ACC112 (cell line): ENCODE data around the gene HIPK1.
"Not testable (repeated sequence)": the region's sequence is repeated elsewhere in the genome, so short reads cannot be mapped to it uniquely, and the experiment has no call there.

Experiments used
- H2AFZ ChIP-seq: fragments of 200-600 bp; sonication (generic); one replicate; pipeline ENCODE4 v1.6.0; 2017; ENCODE audit warnings: antibody characterized with exemption, low read length; ENCODE audit not compliant: unreplicated experiment
- H3K27ac ChIP-seq: fragments of 200-600 bp; sonication (generic); 2 replicates; pipeline ENCODE4 v1.5.1; 2014; ENCODE audit warnings: low read depth, mild to moderate bottlenecking, antibody characterized with exemption, low read length, moderate library complexity
- H3K27me3 ChIP-seq: fragments of 200-600 bp; sonication (generic); 2 replicates; pipeline ENCODE4 v1.6.1; 2014; ENCODE audit warnings: mild to moderate bottlenecking, antibody characterized with exemption, low read length, moderate library complexity, mixed read lengths; ENCODE audit not compliant: insufficient read depth
- H3K36me3 ChIP-seq: fragments of 200-600 bp; sonication (generic); 2 replicates; pipeline ENCODE4 v1.6.1; 2016; ENCODE audit warnings: mild to moderate bottlenecking, antibody characterized with exemption, low read length, moderate library complexity, mixed read lengths; ENCODE audit not compliant: insufficient read depth
- H3K4me1 ChIP-seq: fragments of 200-600 bp; sonication (generic); one replicate; pipeline ENCODE4 v1.6.1; 2016; ENCODE audit warnings: low read length, mixed read lengths; ENCODE audit not compliant: insufficient read depth, unreplicated experiment, control insufficient read depth
- H3K4me3 ChIP-seq: fragments of 200-600 bp; sonication (generic); 2 replicates; pipeline ENCODE4 v1.5.1; 2014; ENCODE audit warnings: mild to moderate bottlenecking, low read depth, low read length
- H3K79me2 ChIP-seq: fragments of 200-600 bp; sonication (generic); one replicate; pipeline ENCODE4 v1.6.0; 2016; ENCODE audit warnings: low read length; ENCODE audit not compliant: control insufficient read depth, unreplicated experiment, insufficient read depth

HIPK1 gene

DNA sequence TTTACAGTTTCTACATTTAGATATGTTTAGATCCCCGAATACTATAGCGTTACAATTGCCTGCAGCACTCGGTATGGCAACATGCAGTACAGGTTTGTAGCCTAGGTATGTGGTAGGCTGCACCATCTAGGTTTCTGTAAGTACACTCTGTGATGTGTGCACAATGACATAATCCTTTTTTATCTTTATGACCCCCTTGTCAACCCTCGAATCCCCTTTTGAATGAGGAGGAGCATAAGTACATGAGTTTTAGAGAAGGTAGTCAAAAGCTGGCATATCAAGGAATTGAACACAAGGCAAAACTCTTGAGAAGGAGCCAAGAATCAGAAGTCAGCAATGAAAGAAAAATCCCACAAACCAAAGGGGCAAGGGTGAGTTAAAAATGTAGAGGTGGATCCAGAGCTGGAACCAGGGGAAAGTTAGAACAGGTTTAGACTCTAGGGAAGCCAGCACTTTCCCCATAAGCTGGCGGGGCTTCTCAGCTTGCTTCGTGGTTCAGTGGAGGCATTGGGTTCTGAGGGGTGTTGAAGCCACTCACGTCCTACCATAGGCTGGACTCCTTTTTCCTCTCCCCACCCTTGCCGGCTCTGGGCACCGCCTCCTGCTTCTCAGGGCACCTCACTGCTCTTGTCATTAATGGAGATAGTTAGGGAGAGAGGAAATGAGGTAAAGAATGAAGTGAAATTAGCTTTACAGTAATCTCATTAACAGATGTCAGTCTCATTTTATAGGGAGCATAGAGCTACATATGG, 81.5 kb downstream of the HIPK1 start:
- no peak overlapping the region for H3K4me3 ChIP-seq
- no peaks in the 10 kb centered on the region for H3K79me2 ChIP-seq
- H3K4me1 ChIP-seq = no peaks in the 10 kb centered on the region
- no peak overlapping the region for H2AFZ ChIP-seq
- peaks cover 42% of the 10 kb centered on the region for H3K27me3 ChIP-seq
- H3K36me3 ChIP-seq = no peaks in the 10 kb centered on the region
- H3K27ac ChIP-seq = no peak overlapping the region

DNA sequence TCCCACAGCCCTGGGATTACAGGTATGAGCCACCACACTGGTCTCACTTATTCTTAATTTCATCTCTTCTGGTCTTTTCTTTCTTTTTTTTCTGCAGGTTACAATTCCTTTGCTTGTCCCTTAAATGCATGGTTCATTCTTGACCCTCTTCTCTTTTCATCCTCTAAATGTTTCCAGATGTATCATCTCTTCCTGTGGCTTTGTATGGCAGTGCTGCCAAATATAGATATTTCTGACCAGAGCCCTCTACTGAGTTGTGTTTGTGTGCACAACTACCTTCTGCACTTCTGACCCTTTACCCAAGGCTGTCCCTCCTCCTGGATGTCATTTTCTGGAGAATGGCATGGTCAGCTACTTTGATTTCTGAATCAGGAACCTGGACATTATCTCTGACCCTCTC, 82.7 kb downstream of the HIPK1 start:
- Histone ChIP-seq H3K27ac (no peak overlapping the region), H3K36me3 (no peaks in the 10 kb centered on the region), H3K4me1 (no peaks in the 10 kb centered on the region), H3K27me3 (peaks cover 35% of the 10 kb centered on the region), H2AFZ (no peak overlapping the region), H3K79me2 (no peaks in the 10 kb centered on the region), H3K4me3 (no peak overlapping the region)

GRCh38 chr1:114015075-114015474, 86.0 kb downstream of the HIPK1 start:
- Histone ChIP-seq H3K4me1 (no peaks in the 10 kb centered on the region), H3K4me3 (no peak overlapping the region), H3K27ac (no peak overlapping the region), H3K79me2 (no peaks in the 10 kb centered on the region), H3K27me3 (peaks cover 21% of the 10 kb centered on the region), H3K36me3 (no peaks in the 10 kb centered on the region), H2AFZ (no peak overlapping the region)

- not testable (repeated sequence) for H3K79me2 ChIP-seq, H3K27ac ChIP-seq, H3K4me3 ChIP-seq, H3K4me1 ChIP-seq, H3K27me3 ChIP-seq, H3K36me3 ChIP-seq, H2AFZ ChIP-seq
These were observed 90.6 kb downstream of the HIPK1 start for GRCh38 chr1:114019724-114020123.

DNA sequence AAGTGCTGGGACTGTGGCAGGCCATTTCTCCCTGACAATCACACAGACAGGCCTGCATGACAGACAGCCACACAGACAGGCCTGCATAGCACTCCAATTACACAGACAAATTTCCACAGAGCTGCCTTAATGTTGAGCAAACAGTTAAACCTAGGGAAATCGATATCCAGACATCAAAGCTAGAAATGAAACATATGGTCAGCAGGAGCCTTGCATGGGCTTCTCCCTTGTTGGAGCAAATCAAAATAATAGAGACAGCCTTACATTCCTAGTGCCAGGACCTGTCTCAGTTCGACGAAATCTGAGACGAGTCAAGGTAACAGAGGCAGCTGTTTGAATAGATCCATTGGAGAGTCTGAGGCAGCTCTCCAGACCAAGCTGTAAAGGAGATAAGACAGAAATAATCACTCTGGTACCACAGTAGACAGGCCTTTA, 92.6 kb downstream of the HIPK1 start:
- Histone ChIP-seq H3K4me1 (no peaks in the 10 kb centered on the region), H3K36me3 (no peaks in the 10 kb centered on the region), H3K79me2 (no peaks in the 10 kb centered on the region), H3K4me3 (no peak overlapping the region), H3K27me3 (peaks cover 5% of the 10 kb centered on the region), H2AFZ (no peak overlapping the region), H3K27ac (no peak overlapping the region)

DNA sequence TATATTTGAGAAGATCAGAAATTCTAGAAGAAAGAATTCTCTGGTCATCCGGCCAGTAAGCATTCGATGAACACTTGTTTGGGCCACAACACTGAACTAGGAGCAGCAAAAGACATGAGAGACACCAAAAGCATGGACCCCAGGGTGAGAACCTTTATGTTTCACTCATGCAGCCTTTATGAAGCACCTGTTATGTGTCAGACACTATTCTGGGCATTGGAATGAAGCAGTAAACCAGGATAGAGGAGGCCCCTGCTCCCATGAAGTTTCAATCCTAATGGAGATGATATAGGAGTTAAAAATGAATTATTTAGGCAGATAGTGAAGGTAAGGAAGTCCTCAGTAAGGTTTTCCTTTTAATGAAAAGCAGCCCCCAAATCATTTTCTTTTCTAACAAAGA, 93.8 kb downstream of the HIPK1 start:
- no peak overlapping the region for H2AFZ ChIP-seq
- no peak overlapping the region for H3K27ac ChIP-seq
- H3K4me1 ChIP-seq = no peaks in the 10 kb centered on the region
- H3K4me3 ChIP-seq = no peak overlapping the region
- H3K27me3 ChIP-seq = no peaks in the 10 kb centered on the region; the same call in 1 of the 2 replicates
- no peaks in the 10 kb centered on the region for H3K79me2 ChIP-seq
- no peaks in the 10 kb centered on the region for H3K36me3 ChIP-seq

DNA sequence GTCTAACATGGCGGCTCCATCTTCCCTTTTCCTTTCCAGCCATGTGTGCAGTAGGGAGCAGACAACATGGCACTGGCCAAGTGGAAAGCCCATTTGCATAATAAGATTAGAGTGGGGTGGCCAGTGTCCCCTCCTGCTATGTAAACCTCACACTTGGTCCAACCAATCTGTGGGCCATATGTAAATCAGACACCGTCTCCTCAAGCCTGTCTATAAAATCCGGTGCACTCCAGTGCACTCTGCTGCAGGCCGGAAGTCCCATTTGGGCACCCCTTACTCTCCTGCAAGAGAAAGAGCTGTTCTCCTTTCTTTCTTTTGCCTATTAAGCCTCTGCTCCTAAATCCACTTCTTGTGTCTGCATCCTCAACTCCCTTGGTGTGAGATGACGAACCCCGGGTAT, 94.3 kb downstream of the HIPK1 start:
- H3K27me3 ChIP-seq = no peaks in the 10 kb centered on the region; the same call in 1 of the 2 replicates
- no peak overlapping the region for H3K4me3 ChIP-seq
- no peaks in the 10 kb centered on the region for H3K4me1 ChIP-seq
- H3K79me2 ChIP-seq = no peaks in the 10 kb centered on the region
- no peak overlapping the region for H3K27ac ChIP-seq
- H2AFZ ChIP-seq = no peak overlapping the region
- no peaks in the 10 kb centered on the region for H3K36me3 ChIP-seq

DNA sequence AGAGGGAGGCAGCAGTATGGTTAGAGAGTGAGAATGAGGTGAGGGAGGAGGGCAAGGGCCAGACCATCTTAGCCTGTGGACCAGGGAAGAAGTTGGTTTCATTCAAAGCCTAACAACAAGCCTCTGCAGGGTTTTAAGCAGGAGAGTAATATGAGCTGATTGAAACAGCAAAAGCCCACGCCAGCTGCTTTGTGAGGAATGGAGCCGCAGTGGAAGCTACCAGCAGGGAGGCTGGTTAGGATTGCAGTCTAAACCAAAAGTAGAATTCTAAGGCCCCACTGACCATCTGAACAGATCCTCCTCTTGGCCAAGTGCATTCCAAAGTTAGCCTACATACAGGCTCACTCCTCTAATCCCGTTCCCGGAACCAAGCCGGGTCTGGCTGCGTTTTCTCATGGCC, 94.9 kb downstream of the HIPK1 start:
- no peak overlapping the region for H3K27ac ChIP-seq
- no peak overlapping the region for H2AFZ ChIP-seq
- H3K4me1 ChIP-seq = no peaks in the 10 kb centered on the region
- no peaks in the 10 kb centered on the region for H3K27me3 ChIP-seq
- no peaks in the 10 kb centered on the region for H3K79me2 ChIP-seq
- no peaks in the 10 kb centered on the region for H3K36me3 ChIP-seq
- H3K4me3 ChIP-seq = no peak overlapping the region

GRCh38 chr1:114025609-114026401, 96.7 kb downstream of the HIPK1 start:
- Histone ChIP-seq H3K4me1 (no peaks in the 10 kb centered on the region), H3K79me2 (no peaks in the 10 kb centered on the region), H3K4me3 (no peak overlapping the region), H3K27me3 (no peaks in the 10 kb centered on the region), H3K36me3 (no peaks in the 10 kb centered on the region), H3K27ac (no peak overlapping the region), H2AFZ (no peak overlapping the region)

- H3K79me2 ChIP-seq = no peaks in the 10 kb centered on the region
- H3K4me1 ChIP-seq = no peaks in the 10 kb centered on the region
- H2AFZ ChIP-seq = no peak overlapping the region
- H3K27me3 ChIP-seq = no peaks in the 10 kb centered on the region
- H3K27ac ChIP-seq = no peak overlapping the region
- no peaks in the 10 kb centered on the region for H3K36me3 ChIP-seq
- H3K4me3 ChIP-seq = no peak overlapping the region
These were observed 97.7 kb downstream of the HIPK1 start for GRCh38 chr1:114026797-114027196.
